HFFc6 (cell line): ENCODE results near the gene KRTAP4-2. TPM values are rescaled to one million over a fixed set of nuclear protein-coding genes. Genes with fewer than 3 reads are reported as not detected.
"Not testable (repeated sequence)": the region's sequence is repeated elsewhere in the genome, so short reads cannot be mapped to it uniquely, and the experiment has no call there.

ENCODE experiments used
- DNase-seq: peaks from one replicate; pipeline ENCODE4 v3.0.0-alpha.2; 2018
- H3K27ac Mint-ChIP-seq: 2 replicates; pipeline ENCODE4 v1.8.0; 2020; ENCODE audit warnings: mild to moderate bottlenecking, mixed read lengths
- H3K27me3 Mint-ChIP-seq: 2 replicates; pipeline ENCODE4 v1.8.0; 2021; ENCODE audit warnings: mild to moderate bottlenecking, moderate library complexity, mixed read lengths; ENCODE audit not compliant: insufficient read depth
- H3K36me3 Mint-ChIP-seq: 2 replicates; pipeline ENCODE4 v1.8.0; 2021; ENCODE audit warnings: low read depth, mixed read lengths
- H3K4me1 Mint-ChIP-seq: 2 replicates; pipeline ENCODE4 v1.8.0; 2020; ENCODE audit warnings: low read depth, mixed read lengths
- H3K4me3 Mint-ChIP-seq: 2 replicates; pipeline ENCODE4 v1.8.0; 2020; ENCODE audit warnings: mild to moderate bottlenecking, moderate library complexity, mixed read lengths
- H3K9me3 Mint-ChIP-seq: 2 replicates; pipeline ENCODE4 v1.8.0; 2020; ENCODE audit warnings: mild to moderate bottlenecking, mixed read lengths
- CTCF ChIP-seq: fragments of 200-600 bp; sonication (generic); IDR thresholded peaks from 2 replicates; pipeline ENCODE4 v1.5.0; 2021; ENCODE audit warnings: antibody characterized with exemption, mild to moderate bottlenecking
- total RNA-seq, 6 experiments: library from RNA; stranded (reverse); fragmentation: NEBNext Ultra II Directional; extraction: Animal tissue kit (Norgen Biotek cat#: 25700); gene quantifications; 2 replicates in 1 of 6; 3 replicates in 5 of 6; pipeline ENCODE4 v1.2.3, GENCODE V29; 2021

The KRTAP4-2 gene
- total RNA-seq, 6 experiments from 2014 or later: not detected

DNA sequence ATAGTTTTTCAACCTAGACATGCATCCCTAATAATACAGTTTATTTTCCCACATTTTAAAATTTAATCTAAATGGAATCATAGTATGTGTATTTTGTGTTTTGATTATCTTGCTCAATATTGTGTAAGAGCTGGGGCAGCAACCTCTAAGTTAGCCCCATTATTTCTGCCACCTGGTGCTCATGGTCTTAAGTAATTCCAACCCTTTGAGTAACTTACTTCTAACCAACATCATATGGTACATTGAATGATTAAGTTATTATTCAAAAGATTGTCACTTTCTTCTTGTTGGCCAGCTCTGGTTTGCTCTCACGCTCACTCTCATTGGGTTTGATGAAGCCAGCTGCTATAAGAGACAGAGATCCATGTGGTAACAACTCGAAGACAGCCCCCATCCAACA, 6.1 kb downstream of the KRTAP4-2 start:
- no peak for TF ChIP-seq CTCF
- H3K27ac Mint-ChIP-seq: no peak overlapping the region
- no peaks in the 10 kb centered on the region for H3K36me3 Mint-ChIP-seq
- peaks cover 1% of the 10 kb centered on the region; the same call in 1 of the 2 replicates for H3K27me3 Mint-ChIP-seq
- H3K4me3 Mint-ChIP-seq: no peak overlapping the region
- H3K4me1 Mint-ChIP-seq: peaks cover 7% of the 10 kb centered on the region; the same call in 1 of the 2 replicates
- H3K9me3 Mint-ChIP-seq: no peaks in the 10 kb centered on the region
- DNase-seq: no peak

DNA sequence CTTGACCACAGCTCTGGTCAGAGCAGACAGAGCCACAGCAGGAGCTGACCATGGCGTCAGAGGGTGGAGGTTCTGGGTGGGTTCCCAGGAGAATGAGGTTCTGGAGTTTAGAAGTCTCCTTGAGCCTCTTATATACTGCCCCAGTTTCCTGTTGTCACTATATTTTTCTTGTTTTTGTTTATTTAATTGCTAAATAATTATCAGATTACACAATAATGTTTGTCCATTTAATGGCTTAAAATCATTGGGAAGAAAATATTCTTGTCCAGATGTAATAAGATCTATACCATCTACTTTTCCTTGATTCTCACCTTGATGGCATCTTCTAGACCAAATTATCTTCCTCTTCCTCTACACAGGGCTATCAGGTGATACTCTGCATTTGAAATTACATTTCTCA, 9.9 kb downstream of the KRTAP4-2 start, which contains the start of gene KRTAP4-3:
TSS of gene KRTAP4-3 (minus strand) at position 101 of the 400 bp plus-strand sequence. CDS start at position 52, 49 bp downstream.
- no peak for DNase-seq
- no peak within 1 kb of the TSS for H3K4me3 Mint-ChIP-seq
- H3K27me3 Mint-ChIP-seq: no peaks in the 10 kb centered on the region; the same call in 1 of the 2 replicates
- H3K9me3 Mint-ChIP-seq: no peaks in the 10 kb centered on the region
- H3K4me1 Mint-ChIP-seq: peaks cover 16% of the 10 kb centered on the region
- no peak within 1 kb of the TSS for H3K27ac Mint-ChIP-seq
- TF ChIP-seq CTCF: no peak
- H3K36me3 Mint-ChIP-seq: no peaks in the 10 kb centered on the region

- no peaks in the 10 kb centered on the region for H3K9me3 Mint-ChIP-seq
- no peak for TF ChIP-seq CTCF
These were observed 10.5 kb downstream of the KRTAP4-2 start for GRCh38 chr17:41167561-41167960.

DNA sequence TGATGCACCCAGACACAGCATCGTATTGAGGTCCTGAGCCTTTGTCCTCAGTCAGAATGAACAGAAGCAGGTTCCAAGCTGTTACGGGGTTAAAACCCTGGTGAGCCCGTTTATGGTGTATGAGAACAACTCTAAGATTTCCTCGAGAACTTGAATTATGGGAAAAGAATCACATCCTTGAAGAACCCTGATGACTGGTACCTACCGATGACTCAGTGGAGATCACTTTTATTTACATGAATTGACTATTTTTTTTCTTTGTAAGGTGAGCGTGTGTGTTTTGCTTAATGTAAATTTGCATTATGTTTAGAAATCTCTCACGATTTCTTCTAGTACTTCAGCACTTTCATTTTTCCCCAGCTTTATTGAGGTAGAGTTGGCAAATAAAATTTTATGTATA, 14.2 kb downstream of the KRTAP4-2 start:
- H3K4me1 Mint-ChIP-seq: peaks cover 12% of the 10 kb centered on the region
- TF ChIP-seq CTCF: no peak
- H3K27me3 Mint-ChIP-seq: peaks cover 1% of the 10 kb centered on the region; the same call in 1 of the 2 replicates
- no peaks in the 10 kb centered on the region for H3K36me3 Mint-ChIP-seq
- H3K27ac Mint-ChIP-seq: no peak overlapping the region
- H3K4me3 Mint-ChIP-seq: peak overlapping the region; percentile 12; the same call in 1 of the 2 replicates
- H3K9me3 Mint-ChIP-seq: no peaks in the 10 kb centered on the region
- no peak for DNase-seq

More at GRCh38 chr17:41167561-41167960, 10.5 kb downstream of the KRTAP4-2 start:
- H3K27me3 Mint-ChIP-seq: no peaks in the 10 kb centered on the region; the same call in 1 of the 2 replicates
- no peaks in the 10 kb centered on the region for H3K36me3 Mint-ChIP-seq
- peaks cover 18% of the 10 kb centered on the region for H3K4me1 Mint-ChIP-seq
- no peak overlapping the region for H3K4me3 Mint-ChIP-seq
- no peak for DNase-seq
- no peak overlapping the region for H3K27ac Mint-ChIP-seq

DNA sequence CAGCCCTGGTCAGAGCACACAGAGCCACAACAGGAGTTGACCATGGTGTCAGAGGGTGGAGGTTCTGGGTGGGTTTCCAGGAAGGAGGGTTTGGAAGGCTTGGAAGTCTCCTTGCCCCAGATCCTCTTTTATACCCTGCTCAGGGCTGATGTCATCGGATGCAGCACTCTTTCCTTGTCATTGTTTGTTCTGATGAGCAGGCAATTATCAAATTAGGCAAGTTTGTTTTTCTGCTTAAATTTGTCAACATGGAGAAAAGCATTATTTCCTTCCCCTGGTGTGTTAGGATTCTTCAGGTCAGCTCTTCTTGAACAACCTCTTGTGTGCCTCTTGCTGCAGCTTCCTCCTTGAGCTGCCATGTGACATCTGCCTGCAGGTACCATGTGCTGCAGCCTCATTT, 17.4 kb downstream of the KRTAP4-2 start, which contains the start of gene KRTAP4-4:
TSS of gene KRTAP4-4 (minus strand) at position 101 of the 400 bp plus-strand sequence. CDS start at position 44, 57 bp downstream.
- no peaks in the 10 kb centered on the region for H3K36me3 Mint-ChIP-seq
- H3K4me1 Mint-ChIP-seq: peaks cover 14% of the 10 kb centered on the region
- no peak for TF ChIP-seq CTCF
- no peak for DNase-seq
- no peak within 1 kb of the TSS for H3K27ac Mint-ChIP-seq
- H3K27me3 Mint-ChIP-seq: peaks cover 3% of the 10 kb centered on the region
- no peaks in the 10 kb centered on the region for H3K9me3 Mint-ChIP-seq
- no peak within 1 kb of the TSS for H3K4me3 Mint-ChIP-seq

- H3K36me3 Mint-ChIP-seq, H3K27me3 Mint-ChIP-seq, DNase-seq, H3K27ac Mint-ChIP-seq, H3K4me3 Mint-ChIP-seq, H3K9me3 Mint-ChIP-seq: not testable (repeated sequence)
- H3K4me1 Mint-ChIP-seq: peaks cover 17% of the 10 kb centered on the region
These were observed 17.8 kb downstream of the KRTAP4-2 start for GRCh38 chr17:41160190-41160589.
